Caco-2 (cell line): Measurements from ENCODE around the gene AXIN1. TPM values are rescaled to one million over a fixed set of nuclear protein-coding genes. Genes with fewer than 3 reads are reported as not detected.

ENCODE experiments used
- BruUV-seq: library from RNA; stranded (reverse); fragments of 400-500 nt; replicated peaks from 2 replicates; lab custom pipeline; 2021; lab: Mats Ljungman, UMichigan
- CTCF ChIA-PET: fragments of 300-600 bp; sonication (Branson Sonifier 250); formaldehyde crosslinking; loops from one replicate; lab custom pipeline; 2022; ENCODE audit warnings: antibody characterized with exemption; lab: Charles Lee
- POLR2A ChIA-PET: fragments of 300-600 bp; sonication (Branson Sonifier 250); formaldehyde crosslinking; loops from one replicate; lab custom pipeline; 2022; ENCODE audit warnings: antibody characterized with exemption; lab: Charles Lee
- DNase-seq, 2 experiments: peaks; one replicate each; pipeline versions ENCODE4 v3.0.0 to v3.0.0-alpha.2; 2020 to 2022
- H3K27me3 ChIP-seq: replicated peaks from 2 replicates; pipeline ENCODE4 v1.6.0; 2011; ENCODE audit warnings: low read length; ENCODE audit not compliant: control insufficient read depth, insufficient read depth
- H3K36me3 ChIP-seq: 2 replicates; pipeline ENCODE4 v1.5.1; 2011; ENCODE audit warnings: low read length; ENCODE audit not compliant: control insufficient read depth, insufficient read depth
- H3K4me1 ChIP-seq: fragments of 250-450 bp; sonication (Bioruptor Pico); 2 replicates; pipeline ENCODE4 v1.5.1; 2020; ENCODE audit warnings: mild to moderate bottlenecking
- H3K4me3 ChIP-seq: 2 replicates; pipeline ENCODE4 v1.5.1; 2011; ENCODE audit warnings: low read depth, mild to moderate bottlenecking, control low read depth, low read length
- H3K9me3 ChIP-seq: fragments of 250-450 bp; sonication (Bioruptor Pico); 2 replicates; pipeline ENCODE4 v1.5.1; 2020; ENCODE audit warnings: mild to moderate bottlenecking, moderate library complexity
- H3K27ac Mint-ChIP-seq: one replicate; pipeline ENCODE4 v1.8.0; 2022; ENCODE audit warnings: mixed read lengths; ENCODE audit not compliant: unreplicated experiment
- H3K27me3 Mint-ChIP-seq: one replicate; pipeline ENCODE4 v1.8.0; 2022; ENCODE audit warnings: mixed read lengths; ENCODE audit not compliant: insufficient read depth, unreplicated experiment
- H3K36me3 Mint-ChIP-seq: one replicate; pipeline ENCODE4 v1.8.0; 2022; ENCODE audit warnings: mild to moderate bottlenecking, mixed read lengths; ENCODE audit not compliant: insufficient read depth, unreplicated experiment
- H3K4me1 Mint-ChIP-seq: one replicate; pipeline ENCODE4 v1.8.0; 2022; ENCODE audit warnings: low read depth, mixed read lengths; ENCODE audit not compliant: unreplicated experiment
- H3K4me3 Mint-ChIP-seq: one replicate; pipeline ENCODE4 v1.8.0; 2022; ENCODE audit warnings: mild to moderate bottlenecking, moderate library complexity, mixed read lengths; ENCODE audit not compliant: unreplicated experiment
- H3K9me3 Mint-ChIP-seq: one replicate; pipeline ENCODE4 v1.8.0; 2022; ENCODE audit warnings: mixed read lengths; ENCODE audit not compliant: unreplicated experiment
- intact Hi-C: fragments of 100-400 bp; cut with micrococcal nuclease; formaldehyde crosslinking; loops from one replicate; pipeline ENCODE4 v1.10.0; 2022; ENCODE audit not compliant: unreplicated experiment
- total RNA-seq: library from RNA; stranded (reverse); gene quantifications from 2 replicates; pipeline ENCODE4 v1.2.3, GENCODE V29; 2022
- TF ChIP-seq, protein P1 (sequence below), 2 experiments: fragments of 200-600 bp in 1 of 2; IDR thresholded peaks; 1 replicate in 1 of 2; 2 replicates in 1 of 2; pipeline versions ENCODE4 v1.5.1 to v1.8.0; 2011 to 2022; ENCODE audit warnings: antibody characterized with exemption in 1 of 2, control low read depth in 1 of 2, inconsistent platforms in 1 of 2, low read depth in 1 of 2, low read length in 1 of 2, mild to moderate bottlenecking in 1 of 2, moderate library complexity in 1 of 2; ENCODE audit not compliant: insufficient read depth in 1 of 2, severe bottlenecking in 1 of 2, unreplicated experiment in 1 of 2

The AXIN1 gene
- total RNA-seq, 1 experiment from 2014 or later = 34.5 TPM

DNA sequence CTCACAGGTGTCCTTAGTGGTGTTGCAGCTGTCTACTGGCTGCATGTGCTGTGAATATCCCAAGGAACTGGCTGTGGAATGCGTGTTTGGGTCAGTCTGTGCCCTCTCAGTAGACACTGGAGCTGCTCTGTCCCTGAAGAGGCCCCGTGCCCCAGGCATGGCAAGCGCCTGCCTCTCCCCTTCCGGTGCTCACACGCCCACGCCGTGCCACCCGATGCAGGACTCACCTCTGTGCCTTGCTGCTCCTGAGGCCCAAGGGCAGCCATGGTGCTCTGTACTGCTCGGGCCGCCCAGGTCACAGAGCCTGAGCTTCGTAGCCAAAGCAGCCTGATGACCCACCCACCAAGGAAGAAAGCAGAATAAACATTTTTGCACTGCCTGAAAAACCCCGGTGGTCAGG, 86.8 kb downstream of the AXIN1 start:
- peaks cover 8% of the 10 kb centered on the region for H3K36me3 Mint-ChIP-seq
- H3K27ac Mint-ChIP-seq = no peak overlapping the region
- H3K36me3 ChIP-seq = no peaks in the 10 kb centered on the region
- no peaks in the 10 kb centered on the region for H3K27me3 ChIP-seq
- H3K4me3 ChIP-seq = no peak overlapping the region
- intact Hi-C loops = no loop called here
- H3K9me3 Mint-ChIP-seq = no peaks in the 10 kb centered on the region
- H3K4me3 Mint-ChIP-seq = no peak overlapping the region
- no peaks in the 10 kb centered on the region for H3K4me1 ChIP-seq
- no peak for DNase-seq
- H3K27me3 Mint-ChIP-seq = no peaks in the 10 kb centered on the region
- TSS peak; percentile 43 for BruUV-seq
- H3K4me1 Mint-ChIP-seq = no peaks in the 10 kb centered on the region
- TF ChIP-seq, protein P1, sequence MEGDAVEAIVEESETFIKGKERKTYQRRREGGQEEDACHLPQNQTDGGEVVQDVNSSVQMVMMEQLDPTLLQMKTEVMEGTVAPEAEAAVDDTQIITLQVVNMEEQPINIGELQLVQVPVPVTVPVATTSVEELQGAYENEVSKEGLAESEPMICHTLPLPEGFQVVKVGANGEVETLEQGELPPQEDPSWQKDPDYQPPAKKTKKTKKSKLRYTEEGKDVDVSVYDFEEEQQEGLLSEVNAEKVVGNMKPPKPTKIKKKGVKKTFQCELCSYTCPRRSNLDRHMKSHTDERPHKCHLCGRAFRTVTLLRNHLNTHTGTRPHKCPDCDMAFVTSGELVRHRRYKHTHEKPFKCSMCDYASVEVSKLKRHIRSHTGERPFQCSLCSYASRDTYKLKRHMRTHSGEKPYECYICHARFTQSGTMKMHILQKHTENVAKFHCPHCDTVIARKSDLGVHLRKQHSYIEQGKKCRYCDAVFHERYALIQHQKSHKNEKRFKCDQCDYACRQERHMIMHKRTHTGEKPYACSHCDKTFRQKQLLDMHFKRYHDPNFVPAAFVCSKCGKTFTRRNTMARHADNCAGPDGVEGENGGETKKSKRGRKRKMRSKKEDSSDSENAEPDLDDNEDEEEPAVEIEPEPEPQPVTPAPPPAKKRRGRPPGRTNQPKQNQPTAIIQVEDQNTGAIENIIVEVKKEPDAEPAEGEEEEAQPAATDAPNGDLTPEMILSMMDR (IDR thresholded peaks at IDR 0.05; ENCODE audit: insufficient read depth in 1 of 2, low read depth in 1 of 2, low read length in 1 of 2, severe bottlenecking in 1 of 2, unreplicated experiment in 1 of 2) = no peak
- CTCF ChIA-PET = no interaction called here
- H3K9me3 ChIP-seq = no peaks in the 10 kb centered on the region
- POLR2A ChIA-PET = no interaction called here

DNA sequence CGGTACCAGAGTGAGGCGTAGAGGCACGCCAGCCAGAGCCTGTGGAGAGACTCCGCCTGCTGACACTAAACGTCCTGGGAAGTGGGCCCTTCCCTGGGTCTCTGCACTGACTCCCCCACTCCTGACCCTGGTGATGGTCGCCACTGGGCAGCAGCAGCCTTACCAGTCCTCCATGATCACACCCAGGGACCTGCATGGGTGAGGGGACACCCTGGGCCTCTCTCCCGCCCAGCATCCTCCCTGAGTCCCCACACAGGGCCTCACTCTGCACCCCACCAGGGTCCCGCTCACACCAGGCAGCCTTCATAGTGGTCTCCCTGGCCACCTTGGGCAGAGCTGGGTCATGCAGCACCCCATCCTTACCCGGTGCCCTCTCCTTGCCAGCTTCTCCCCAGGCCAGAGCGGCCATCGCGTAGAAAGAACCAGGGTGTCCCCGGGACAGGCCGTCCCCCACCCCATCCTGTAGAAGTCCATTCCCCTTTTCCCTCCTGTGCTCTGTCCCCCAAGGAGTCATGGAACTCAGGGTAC, 87.5 kb downstream of the AXIN1 start:
- H3K4me3 ChIP-seq = no peak overlapping the region
- H3K27ac Mint-ChIP-seq = no peak overlapping the region
- intact Hi-C loops = no loop called here
- no peaks in the 10 kb centered on the region for H3K36me3 ChIP-seq
- ChIA-PET POLR2A (no interaction called here), CTCF (no interaction called here)
- H3K27me3 Mint-ChIP-seq = no peaks in the 10 kb centered on the region
- TF ChIP-seq, protein P1 (IDR thresholded peaks at IDR 0.05; ENCODE audit: insufficient read depth in 1 of 2, low read depth in 1 of 2, low read length in 1 of 2, severe bottlenecking in 1 of 2, unreplicated experiment in 1 of 2) = no peak
- H3K9me3 ChIP-seq = no peaks in the 10 kb centered on the region
- H3K9me3 Mint-ChIP-seq = no peaks in the 10 kb centered on the region
- DNase-seq = no peak
- H3K4me3 Mint-ChIP-seq = no peak overlapping the region
- H3K27me3 ChIP-seq = no peaks in the 10 kb centered on the region
- no TSS peak for BruUV-seq
- H3K36me3 Mint-ChIP-seq = peaks cover 12% of the 10 kb centered on the region
- no peaks in the 10 kb centered on the region for H3K4me1 ChIP-seq
- no peaks in the 10 kb centered on the region for H3K4me1 Mint-ChIP-seq

DNA sequence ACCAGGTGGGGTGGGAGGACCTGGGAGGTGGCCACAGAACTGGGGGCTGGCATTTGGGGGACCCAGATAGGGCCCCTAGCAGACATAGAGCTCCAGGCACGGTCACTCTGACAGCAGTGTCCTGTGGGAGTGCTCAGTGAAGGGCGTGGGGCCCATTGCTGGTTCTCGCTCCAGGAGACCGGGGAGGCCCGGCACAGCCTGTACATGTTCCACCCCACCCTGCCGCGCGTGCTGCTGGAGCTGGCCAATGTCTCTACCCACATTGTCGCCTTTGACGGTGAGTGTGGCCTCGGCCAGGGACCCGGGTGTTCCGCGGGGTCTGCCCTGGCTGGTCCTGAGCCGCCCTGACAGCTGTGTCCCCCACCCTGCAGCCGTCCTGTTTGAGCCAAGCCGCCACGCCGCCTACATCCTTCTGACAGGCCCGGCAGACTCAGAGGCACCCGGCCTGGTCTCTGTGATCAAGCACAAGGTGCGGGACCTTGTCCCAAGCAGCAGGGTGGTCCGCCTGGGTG, 88.0 kb downstream of the AXIN1 start:
- no peaks in the 10 kb centered on the region for H3K27me3 Mint-ChIP-seq
- ChIA-PET POLR2A (interaction anchor here (0.5 kb wide), 1 partner anchor 19 kb away, joined by 9 read pairs; no protein-coding TSS in a partner anchor), CTCF (no interaction called here)
- TF ChIP-seq, protein P1 (IDR thresholded peaks at IDR 0.05; ENCODE audit: insufficient read depth in 1 of 2, low read depth in 1 of 2, low read length in 1 of 2, severe bottlenecking in 1 of 2, unreplicated experiment in 1 of 2) = no peak
- H3K36me3 ChIP-seq = no peaks in the 10 kb centered on the region
- H3K9me3 Mint-ChIP-seq = no peaks in the 10 kb centered on the region
- H3K36me3 Mint-ChIP-seq = peaks cover 12% of the 10 kb centered on the region
- H3K9me3 ChIP-seq = no peaks in the 10 kb centered on the region
- H3K4me1 ChIP-seq = no peaks in the 10 kb centered on the region
- no peak overlapping the region for H3K4me3 Mint-ChIP-seq
- H3K27me3 ChIP-seq = no peaks in the 10 kb centered on the region
- BruUV-seq = no TSS peak
- H3K4me3 ChIP-seq = no peak overlapping the region
- intact Hi-C loops = no loop called here
- H3K27ac Mint-ChIP-seq = no peak overlapping the region
- DNase-seq = no peak
- no peaks in the 10 kb centered on the region for H3K4me1 Mint-ChIP-seq
